ENCODE measurements around the gene ZBTB12. TPM values are rescaled to one million over a fixed set of nuclear protein-coding genes. Genes with fewer than 3 reads are reported as not detected.

ZBTB12 gene
- total and polyA plus RNA-seq, 2 of the 13 experiments (the other 11 are each of a cell fraction or from before 2014, with no cell fraction given), result 4.8 to 6.0 TPM

GRCh38 chr6:31945507-31946369 lies 43.9 kb upstream of the ZBTB12 start, which contains the start of gene CFB (continued):
- TF ChIP-seq MEF2D (CRISPR knock-in tag; IDR thresholded peaks at IDR 0.05) (peak; percentile 86), MZF1 (CRISPR knock-in tag; IDR thresholded peaks at IDR 0.05; ENCODE audit: borderline replicate concordance) (no peak), ZNF225 (CRISPR knock-in tag; IDR thresholded peaks at IDR 0.05) (no peak; the same call in none of the 2 replicates), RCOR2 (CRISPR knock-in tag; IDR thresholded peaks at IDR 0.05) (peak; percentile 93), RELA (CRISPR knock-in tag; IDR thresholded peaks at IDR 0.05) (peak; percentile 96), ELF4 (CRISPR knock-in tag; IDR thresholded peaks at IDR 0.05; ENCODE audit: borderline replicate concordance) (peak; percentile 53; the same call in 1 of the 2 replicates), ZBTB26 (CRISPR knock-in tag; IDR thresholded peaks at IDR 0.05; ENCODE audit: borderline replicate concordance) (0 out of 2 replicates have a peak, but pooled peaks have one; percentile 53), KDM1A (CRISPR knock-in tag; IDR thresholded peaks at IDR 0.05) (peak; percentile 65; the same call in 1 of the 2 replicates), FLYWCH1 (CRISPR knock-in tag; IDR thresholded peaks at IDR 0.05) (no peak), HNF4A (CRISPR knock-in tag; IDR thresholded peaks at IDR 0.05) (peak; percentile 99), EHMT2 (IDR thresholded peaks at IDR 0.05; ENCODE audit: borderline replicate concordance, low read depth, low read length) (peak; percentile 71; the same call in 1 of the 2 replicates), ZNF224 (CRISPR knock-in tag; IDR thresholded peaks at IDR 0.05) (0 out of 2 replicates have a peak, but pooled peaks have one; percentile 4), ZNF558 (CRISPR knock-in tag; IDR thresholded peaks at IDR 0.05; ENCODE audit: borderline replicate concordance) (0 out of 2 replicates have a peak, but pooled peaks have one; percentile 33), DNMT1 (CRISPR knock-in tag; IDR thresholded peaks at IDR 0.05) (peak; percentile 63), PTBP1 (IDR thresholded peaks at IDR 0.05; ENCODE audit: low read depth, low read length, poor library complexity, severe bottlenecking) (no peak), KDM4B (CRISPR knock-in tag; IDR thresholded peaks at IDR 0.05) (peak; percentile 13; the same call in 1 of the 2 replicates), ZNF275 (CRISPR knock-in tag; IDR thresholded peaks at IDR 0.05; ENCODE audit: borderline replicate concordance) (peak; percentile 34; the same call in 1 of the 2 replicates), ZNF253 (CRISPR knock-in tag; IDR thresholded peaks at IDR 0.05; ENCODE audit: borderline replicate concordance) (peak; percentile 93), ZNF737 (CRISPR knock-in tag; IDR thresholded peaks at IDR 0.05; ENCODE audit: borderline replicate concordance) (no peak), ATF6 (CRISPR knock-in tag; conservative IDR thresholded peaks at IDR 0.05) (peak; percentile 62; the same call in 1 of the 2 replicates), RFXANK (CRISPR knock-in tag; IDR thresholded peaks at IDR 0.05) (peak; percentile 53; the same call in 1 of the 2 replicates), ISX (CRISPR knock-in tag; conservative IDR thresholded peaks at IDR 0.05) (no peak), ZNF24 (IDR thresholded peaks at IDR 0.05) (peak; percentile 11; the same call in 1 of the 2 replicates), ZBTB1 (CRISPR knock-in tag; IDR thresholded peaks at IDR 0.05; ENCODE audit: borderline replicate concordance) (no peak)

All from HepG2 (cell line).